Measurements from ENCODE around the gene CCSER2.

The CCSER2 gene

GRCh38 chr10:84370283-84370682 lies 41.9 kb downstream of the CCSER2 start:
- no peak overlapping the region for H3K9ac ChIP-seq (ENCODE audit: low read depth, low read length)
- no peaks in the 10 kb centered on the region for H3K9me3 ChIP-seq (ENCODE audit: control insufficient read depth, insufficient read depth, low read length)
- no peaks in the 10 kb centered on the region for H3K4me1 ChIP-seq (ENCODE audit: insufficient read depth, low read length)
- peaks cover 4% of the 10 kb centered on the region; the same call in 1 of the 2 replicates for H3K36me3 ChIP-seq (ENCODE audit: insufficient read depth, low read length)

GRCh38 chr10:84371944-84372343 lies 43.6 kb downstream of the CCSER2 start:
- H3K4me1 ChIP-seq (ENCODE audit: insufficient read depth, low read length): no peaks in the 10 kb centered on the region; the same call in 1 of the 2 replicates
- H3K9ac ChIP-seq (ENCODE audit: low read depth, low read length): no peak overlapping the region
- no peaks in the 10 kb centered on the region for H3K9me3 ChIP-seq (ENCODE audit: control insufficient read depth, insufficient read depth, low read length)
- peaks cover 4% of the 10 kb centered on the region; the same call in 1 of the 2 replicates for H3K36me3 ChIP-seq (ENCODE audit: insufficient read depth, low read length)

GRCh38 chr10:84373000-84373399 lies 44.6 kb downstream of the CCSER2 start:
- H3K9me3 ChIP-seq (ENCODE audit: control insufficient read depth, insufficient read depth, low read length): no peaks in the 10 kb centered on the region
- no peak overlapping the region for H3K9ac ChIP-seq (ENCODE audit: low read depth, low read length)
- H3K36me3 ChIP-seq (ENCODE audit: insufficient read depth, low read length): peaks cover 4% of the 10 kb centered on the region; the same call in 1 of the 2 replicates
- no peaks in the 10 kb centered on the region; the same call in 1 of the 2 replicates for H3K4me1 ChIP-seq (ENCODE audit: insufficient read depth, low read length)

- H3K9me3 ChIP-seq (ENCODE audit: control insufficient read depth, insufficient read depth, low read length): no peaks in the 10 kb centered on the region
- no peaks in the 10 kb centered on the region; the same call in 1 of the 2 replicates for H3K4me1 ChIP-seq (ENCODE audit: insufficient read depth, low read length)
- no peak overlapping the region for H3K9ac ChIP-seq (ENCODE audit: low read depth, low read length)
- peaks cover 4% of the 10 kb centered on the region; the same call in 1 of the 2 replicates for H3K36me3 ChIP-seq (ENCODE audit: insufficient read depth, low read length)
Measured at GRCh38 chr10:84374455-84374854, 46.1 kb downstream of the CCSER2 start.

GRCh38 chr10:84375011-84375410 lies 46.6 kb downstream of the CCSER2 start:
- no peak overlapping the region for H3K9ac ChIP-seq (ENCODE audit: low read depth, low read length)
- H3K36me3 ChIP-seq (ENCODE audit: insufficient read depth, low read length): peaks cover 4% of the 10 kb centered on the region; the same call in 1 of the 2 replicates
- H3K4me1 ChIP-seq (ENCODE audit: insufficient read depth, low read length): no peaks in the 10 kb centered on the region; the same call in 1 of the 2 replicates
- no peaks in the 10 kb centered on the region for H3K9me3 ChIP-seq (ENCODE audit: control insufficient read depth, insufficient read depth, low read length)

- Histone ChIP-seq H3K36me3 (ENCODE audit: insufficient read depth, low read length) (peaks cover 4% of the 10 kb centered on the region; the same call in 1 of the 2 replicates), H3K4me1 (ENCODE audit: insufficient read depth, low read length) (no peaks in the 10 kb centered on the region; the same call in 1 of the 2 replicates), H3K9ac (ENCODE audit: low read depth, low read length) (no peak overlapping the region), H3K9me3 (ENCODE audit: control insufficient read depth, insufficient read depth, low read length) (no peaks in the 10 kb centered on the region)
Measured at GRCh38 chr10:84375881-84376280, 47.5 kb downstream of the CCSER2 start.

- peaks cover 22% of the 10 kb centered on the region for H3K9me3 ChIP-seq (ENCODE audit: control insufficient read depth, insufficient read depth, low read length)
- H3K36me3 ChIP-seq (ENCODE audit: insufficient read depth, low read length): no peaks in the 10 kb centered on the region; the same call in 1 of the 2 replicates
- H3K9ac ChIP-seq (ENCODE audit: low read depth, low read length): no peak overlapping the region
- no peaks in the 10 kb centered on the region for H3K4me1 ChIP-seq (ENCODE audit: insufficient read depth, low read length)
Measured at GRCh38 chr10:84388148-84388547, 59.8 kb downstream of the CCSER2 start.

GRCh38 chr10:84390364-84390763 lies 62.0 kb downstream of the CCSER2 start:
- peaks cover 8% of the 10 kb centered on the region; the same call in 1 of the 2 replicates for H3K9me3 ChIP-seq (ENCODE audit: control insufficient read depth, insufficient read depth, low read length)
- H3K36me3 ChIP-seq (ENCODE audit: insufficient read depth, low read length): no peaks in the 10 kb centered on the region; the same call in 1 of the 2 replicates
- no peaks in the 10 kb centered on the region for H3K4me1 ChIP-seq (ENCODE audit: insufficient read depth, low read length)
- H3K9ac ChIP-seq (ENCODE audit: low read depth, low read length): no peak overlapping the region

- H3K36me3 ChIP-seq (ENCODE audit: insufficient read depth, low read length): no peaks in the 10 kb centered on the region; the same call in 1 of the 2 replicates
- H3K9me3 ChIP-seq (ENCODE audit: control insufficient read depth, insufficient read depth, low read length): peaks cover 5% of the 10 kb centered on the region; the same call in 1 of the 2 replicates
- no peak overlapping the region for H3K9ac ChIP-seq (ENCODE audit: low read depth, low read length)
- H3K4me1 ChIP-seq (ENCODE audit: insufficient read depth, low read length): no peaks in the 10 kb centered on the region
Measured at GRCh38 chr10:84391326-84391725, 62.9 kb downstream of the CCSER2 start.

GRCh38 chr10:84392181-84392580 lies 63.8 kb downstream of the CCSER2 start:
- Histone ChIP-seq H3K9ac (ENCODE audit: low read depth, low read length) (no peak overlapping the region), H3K36me3 (ENCODE audit: insufficient read depth, low read length) (no peaks in the 10 kb centered on the region; the same call in 1 of the 2 replicates), H3K9me3 (ENCODE audit: control insufficient read depth, insufficient read depth, low read length) (peaks cover 5% of the 10 kb centered on the region; the same call in 1 of the 2 replicates), H3K4me1 (ENCODE audit: insufficient read depth, low read length) (no peaks in the 10 kb centered on the region)

GRCh38 chr10:84395581-84395980 lies 67.2 kb downstream of the CCSER2 start:
- no peak overlapping the region; the same call in 1 of the 2 replicates for H3K9ac ChIP-seq (ENCODE audit: low read depth, low read length)

GRCh38 chr10:84397735-84398144 lies 69.4 kb downstream of the CCSER2 start:
- Histone ChIP-seq H3K36me3 (ENCODE audit: insufficient read depth, low read length) (no peaks in the 10 kb centered on the region), H3K4me1 (ENCODE audit: insufficient read depth, low read length) (peaks cover 10% of the 10 kb centered on the region; the same call in 1 of the 2 replicates), H3K9ac (ENCODE audit: low read depth, low read length) (no peak overlapping the region), H3K9me3 (ENCODE audit: control insufficient read depth, insufficient read depth, low read length) (peaks cover 8% of the 10 kb centered on the region)

More at GRCh38 chr10:84395581-84395980, 67.2 kb downstream of the CCSER2 start:
- Histone ChIP-seq H3K9me3 (ENCODE audit: control insufficient read depth, insufficient read depth, low read length) (peaks cover 6% of the 10 kb centered on the region; the same call in 1 of the 2 replicates), H3K4me1 (ENCODE audit: insufficient read depth, low read length) (peaks cover 8% of the 10 kb centered on the region; the same call in 1 of the 2 replicates), H3K36me3 (ENCODE audit: insufficient read depth, low read length) (no peaks in the 10 kb centered on the region; the same call in 1 of the 2 replicates)

GRCh38 chr10:84398696-84399095 lies 70.3 kb downstream of the CCSER2 start:
- peaks cover 10% of the 10 kb centered on the region; the same call in 1 of the 2 replicates for H3K4me1 ChIP-seq (ENCODE audit: insufficient read depth, low read length)
- no peaks in the 10 kb centered on the region for H3K36me3 ChIP-seq (ENCODE audit: insufficient read depth, low read length)
- peaks cover 8% of the 10 kb centered on the region for H3K9me3 ChIP-seq (ENCODE audit: control insufficient read depth, insufficient read depth, low read length)
- no peak overlapping the region for H3K9ac ChIP-seq (ENCODE audit: low read depth, low read length)

- no peak overlapping the region; the same call in 1 of the 2 replicates for H3K9ac ChIP-seq (ENCODE audit: low read depth, low read length)
- H3K9me3 ChIP-seq (ENCODE audit: control insufficient read depth, insufficient read depth, low read length): peaks cover 8% of the 10 kb centered on the region
- no peaks in the 10 kb centered on the region for H3K36me3 ChIP-seq (ENCODE audit: insufficient read depth, low read length)
- peaks cover 10% of the 10 kb centered on the region; the same call in 1 of the 2 replicates for H3K4me1 ChIP-seq (ENCODE audit: insufficient read depth, low read length)
Measured at GRCh38 chr10:84401854-84402611, 73.6 kb downstream of the CCSER2 start.
